Measurements from ENCODE around the gene MSI2.

Gene MSI2

DNA sequence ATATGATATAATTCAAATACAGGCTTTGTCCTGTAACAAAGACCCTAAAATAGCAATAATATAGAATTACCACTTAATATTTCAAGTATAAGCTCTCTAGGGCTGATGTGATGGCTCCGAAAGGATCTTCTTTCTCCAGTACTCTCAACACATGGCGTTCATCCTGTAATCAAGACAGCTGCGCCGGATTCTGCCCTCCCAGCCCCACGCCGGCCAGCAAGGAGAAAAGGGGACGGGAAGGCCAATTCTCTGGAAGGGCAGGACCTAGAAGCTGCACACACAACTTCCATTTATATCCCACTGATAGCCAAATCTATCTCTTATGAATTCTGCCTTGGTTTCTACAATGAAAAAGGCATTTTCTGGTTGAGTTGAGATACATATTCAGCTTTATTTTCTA is 456.8 kb downstream of the MSI2 start:
- peaks cover 0 to 3% of the 10 kb centered on the region in 2 experiments for H3K4me1 ChIP-seq (ENCODE audit: control insufficient read depth in 1 of 2, insufficient read depth in 2 of 2, low read length in 2 of 2)
- no peak overlapping the region for H3K14ac ChIP-seq (ENCODE audit: low read length)
- no peak overlapping the region for H3K23ac ChIP-seq (ENCODE audit: low read length)
- no peak overlapping the region for H2BK5ac ChIP-seq (ENCODE audit: low read depth, low read length, poor library complexity)
- H4K91ac ChIP-seq (ENCODE audit: low read depth, low read length): no peak overlapping the region
- no peaks in the 10 kb centered on the region for H3K79me1 ChIP-seq (ENCODE audit: low read length)
- no peak overlapping the region for H3K4me3 ChIP-seq (ENCODE audit: low read depth, low read length)
- H3K27me3 ChIP-seq (ENCODE audit: insufficient read depth, low read length): no peaks in the 10 kb centered on the region
- no peak overlapping the region for H4K12ac ChIP-seq (ENCODE audit: low read depth, low read length)
- H2AK5ac ChIP-seq (ENCODE audit: low read length): no peak overlapping the region
- H2BK12ac ChIP-seq (ENCODE audit: low read length): no peak overlapping the region
- DNase-seq: no peak
- H2BK120ac ChIP-seq (ENCODE audit: insufficient read depth, low read length, poor library complexity): no peak overlapping the region
- no peak overlapping the region for H3K4me2 ChIP-seq (ENCODE audit: low read length)
- no peak overlapping the region for H3K4ac ChIP-seq (ENCODE audit: low read depth, low read length)
- no peak overlapping the region for H2AFZ ChIP-seq (ENCODE audit: insufficient read depth, low read length, poor library complexity)
- WGBS (ENCODE audit: extremely low coverage, insufficient coverage, insufficient read length): no CpG with 5 or more reads among the region's 7 CpGs
- H3K18ac ChIP-seq (ENCODE audit: low read length): no peak overlapping the region
- no peak overlapping the region for H3K9ac ChIP-seq (ENCODE audit: low read length)
- no peaks in the 10 kb centered on the region for H3K36me3 ChIP-seq (ENCODE audit: control insufficient read depth in 1 of 2, insufficient read depth in 2 of 2, low read length in 2 of 2)
- H4K8ac ChIP-seq (ENCODE audit: low read depth, low read length): no peak overlapping the region
- no peak overlapping the region for H3K27ac ChIP-seq (ENCODE audit: low read depth, low read length)
- H3K9me3 ChIP-seq (ENCODE audit: insufficient read depth, low read depth, low read length): no peaks in the 10 kb centered on the region
- H3K79me2 ChIP-seq (ENCODE audit: control insufficient read depth, insufficient read depth, low read length, poor library complexity): no peaks in the 10 kb centered on the region

DNA sequence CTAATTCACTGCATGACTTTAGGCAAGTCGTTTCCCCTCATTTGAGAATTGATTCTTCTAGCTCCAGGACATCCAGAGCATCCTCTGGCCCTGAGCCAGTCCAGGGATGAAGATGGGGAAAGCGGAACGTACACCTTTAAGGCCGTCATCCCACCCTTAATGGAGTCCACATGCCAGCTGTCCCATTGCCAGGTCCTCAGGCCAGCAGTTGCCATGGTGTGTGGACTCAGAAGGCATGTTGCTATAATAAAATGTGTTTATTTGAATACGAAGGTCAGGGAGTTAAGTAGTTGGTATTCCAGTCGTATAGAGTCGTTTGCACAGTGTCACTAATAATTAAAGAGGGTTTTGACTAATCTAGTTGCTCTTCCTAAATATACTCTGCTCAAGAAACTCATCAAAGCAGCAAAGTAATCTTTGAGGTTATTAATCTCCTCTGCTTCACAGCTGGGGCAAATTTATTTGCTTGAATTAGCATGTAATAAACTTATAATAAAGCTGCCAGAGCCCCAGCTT is 458.4 kb downstream of the MSI2 start:
- no peak overlapping the region for H3K4ac ChIP-seq (ENCODE audit: low read depth, low read length)
- no peak overlapping the region for H3K9ac ChIP-seq (ENCODE audit: low read length)
- no peak overlapping the region for H3K4me3 ChIP-seq (ENCODE audit: low read depth, low read length)
- H3K9me3 ChIP-seq (ENCODE audit: insufficient read depth, low read depth, low read length): no peaks in the 10 kb centered on the region
- H3K23ac ChIP-seq (ENCODE audit: low read length): no peak overlapping the region
- no peaks in the 10 kb centered on the region for H3K4me1 ChIP-seq (ENCODE audit: control insufficient read depth in 1 of 2, insufficient read depth in 2 of 2, low read length in 2 of 2)
- no peaks in the 10 kb centered on the region for H3K36me3 ChIP-seq (ENCODE audit: control insufficient read depth in 1 of 2, insufficient read depth in 2 of 2, low read length in 2 of 2)
- H3K27ac ChIP-seq (ENCODE audit: low read depth, low read length): no peak overlapping the region
- no peak overlapping the region for H2BK5ac ChIP-seq (ENCODE audit: low read depth, low read length, poor library complexity)
- H3K18ac ChIP-seq (ENCODE audit: low read length): no peak overlapping the region
- DNase-seq: no peak
- no peak overlapping the region for H3K4me2 ChIP-seq (ENCODE audit: low read length)
- whole genome bisulfite sequencing (ENCODE audit: extremely low coverage, insufficient coverage, insufficient read length): no CpG with 5 or more reads among the region's 7 CpGs
- no peaks in the 10 kb centered on the region for H3K79me1 ChIP-seq (ENCODE audit: low read length)
- H4K8ac ChIP-seq (ENCODE audit: low read depth, low read length): no peak overlapping the region
- H3K27me3 ChIP-seq (ENCODE audit: insufficient read depth, low read length): no peaks in the 10 kb centered on the region
- no peak overlapping the region for H2BK120ac ChIP-seq (ENCODE audit: insufficient read depth, low read length, poor library complexity)
- H2BK12ac ChIP-seq (ENCODE audit: low read length): no peak overlapping the region
- no peak overlapping the region for H2AK5ac ChIP-seq (ENCODE audit: low read length)
- H4K12ac ChIP-seq (ENCODE audit: low read depth, low read length): no peak overlapping the region
- H2AFZ ChIP-seq (ENCODE audit: insufficient read depth, low read length, poor library complexity): no peak overlapping the region
- no peaks in the 10 kb centered on the region for H3K79me2 ChIP-seq (ENCODE audit: control insufficient read depth, insufficient read depth, low read length, poor library complexity)
- H3K14ac ChIP-seq (ENCODE audit: low read length): no peak overlapping the region
- H4K91ac ChIP-seq (ENCODE audit: low read depth, low read length): no peak overlapping the region

DNA sequence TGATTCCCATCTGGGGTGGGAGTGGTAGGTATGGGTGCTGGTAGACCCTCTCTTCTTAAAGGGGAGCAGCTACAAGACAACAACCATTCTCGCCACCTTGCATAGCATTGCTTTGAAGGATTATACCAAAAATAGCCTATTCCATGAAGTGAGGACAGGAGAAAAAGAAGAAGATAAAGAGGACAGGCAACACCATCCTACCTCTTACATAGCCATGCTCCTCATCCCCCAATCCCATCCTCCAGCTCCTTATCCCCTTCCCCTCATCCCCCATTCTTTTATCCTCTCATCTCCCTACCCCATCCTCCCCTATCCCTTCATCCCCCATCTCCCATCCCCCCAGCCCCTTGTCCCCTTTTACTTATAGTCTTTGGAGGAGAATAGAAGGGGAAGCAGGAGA is 459.7 kb downstream of the MSI2 start:
- Histone ChIP-seq H3K9me3 (ENCODE audit: insufficient read depth, low read depth, low read length) (no peaks in the 10 kb centered on the region), H2AFZ (ENCODE audit: insufficient read depth, low read length, poor library complexity) (no peak overlapping the region), H2AK5ac (ENCODE audit: low read length) (no peak overlapping the region), H4K8ac (ENCODE audit: low read depth, low read length) (no peak overlapping the region), H2BK12ac (ENCODE audit: low read length) (no peak overlapping the region), H3K4ac (ENCODE audit: low read depth, low read length) (no peak overlapping the region), H3K79me1 (ENCODE audit: low read length) (no peaks in the 10 kb centered on the region), H3K79me2 (ENCODE audit: control insufficient read depth, insufficient read depth, low read length, poor library complexity) (no peaks in the 10 kb centered on the region), H3K18ac (ENCODE audit: low read length) (no peak overlapping the region), H4K12ac (ENCODE audit: low read depth, low read length) (no peak overlapping the region), H2BK120ac (ENCODE audit: insufficient read depth, low read length, poor library complexity) (no peak overlapping the region), H3K14ac (ENCODE audit: low read length) (no peak overlapping the region), H3K23ac (ENCODE audit: low read length) (no peak overlapping the region), H3K4me1 (ENCODE audit: control insufficient read depth in 1 of 2, insufficient read depth in 2 of 2, low read length in 2 of 2) (no peaks in the 10 kb centered on the region), H3K9ac (ENCODE audit: low read length) (no peak overlapping the region), H2BK5ac (ENCODE audit: low read depth, low read length, poor library complexity) (no peak overlapping the region), H3K27ac (ENCODE audit: low read depth, low read length) (no peak overlapping the region), H3K4me2 (ENCODE audit: low read length) (no peak overlapping the region), H3K27me3 (ENCODE audit: insufficient read depth, low read length) (no peaks in the 10 kb centered on the region), H4K91ac (ENCODE audit: low read depth, low read length) (no peak overlapping the region), H3K4me3 (ENCODE audit: low read depth, low read length) (no peak overlapping the region), H3K36me3 (ENCODE audit: control insufficient read depth in 1 of 2, insufficient read depth in 2 of 2, low read length in 2 of 2) (no peaks in the 10 kb centered on the region)
- WGBS (ENCODE audit: extremely low coverage, insufficient coverage, insufficient read length): no CpG with 5 or more reads among the region's 1 CpG
- DNase-seq: no peak

DNA sequence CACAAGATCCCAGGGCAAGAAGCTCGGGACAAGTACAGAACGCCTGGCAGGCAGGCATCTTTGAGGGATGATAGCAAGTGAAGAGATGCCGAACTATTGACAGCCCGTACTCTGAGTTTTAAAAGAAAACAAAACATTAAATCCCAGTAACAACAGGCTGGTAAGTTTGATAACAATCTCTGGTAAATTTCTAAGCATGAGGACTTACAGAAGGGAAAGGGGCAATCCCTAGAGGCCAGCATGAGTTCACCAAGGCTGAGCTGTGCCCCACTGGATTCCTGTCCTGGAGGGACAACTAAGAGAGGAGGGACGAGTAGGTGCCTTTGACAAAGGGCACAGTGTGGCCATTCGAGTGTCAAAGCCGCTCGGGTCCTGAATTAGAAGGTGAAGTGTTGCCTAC is 462.6 kb downstream of the MSI2 start:
- no peak overlapping the region for H3K9ac ChIP-seq (ENCODE audit: low read length)
- no peak overlapping the region for H2BK120ac ChIP-seq (ENCODE audit: insufficient read depth, low read length, poor library complexity)
- H3K27me3 ChIP-seq (ENCODE audit: insufficient read depth, low read length): no peaks in the 10 kb centered on the region
- H3K4me1 ChIP-seq (ENCODE audit: control insufficient read depth in 1 of 2, insufficient read depth in 2 of 2, low read length in 2 of 2): peaks cover 3 to 6% of the 10 kb centered on the region in 2 experiments
- no peak overlapping the region for H3K4me3 ChIP-seq (ENCODE audit: low read depth, low read length)
- no peak overlapping the region for H3K18ac ChIP-seq (ENCODE audit: low read length)
- H3K23ac ChIP-seq (ENCODE audit: low read length): no peak overlapping the region
- no peak for DNase-seq
- no peak overlapping the region for H3K27ac ChIP-seq (ENCODE audit: low read depth, low read length)
- no peak overlapping the region for H4K12ac ChIP-seq (ENCODE audit: low read depth, low read length)
- H3K36me3 ChIP-seq (ENCODE audit: control insufficient read depth in 1 of 2, insufficient read depth in 2 of 2, low read length in 2 of 2): no peaks in the 10 kb centered on the region
- H2AK5ac ChIP-seq (ENCODE audit: low read length): no peak overlapping the region
- no peaks in the 10 kb centered on the region for H3K79me2 ChIP-seq (ENCODE audit: control insufficient read depth, insufficient read depth, low read length, poor library complexity)
- no peak overlapping the region for H4K8ac ChIP-seq (ENCODE audit: low read depth, low read length)
- H3K79me1 ChIP-seq (ENCODE audit: low read length): no peaks in the 10 kb centered on the region
- no peak overlapping the region for H4K91ac ChIP-seq (ENCODE audit: low read depth, low read length)
- no peak overlapping the region for H3K14ac ChIP-seq (ENCODE audit: low read length)
- H2AFZ ChIP-seq (ENCODE audit: insufficient read depth, low read length, poor library complexity): no peak overlapping the region
- H2BK5ac ChIP-seq (ENCODE audit: low read depth, low read length, poor library complexity): no peak overlapping the region
- H3K9me3 ChIP-seq (ENCODE audit: insufficient read depth, low read depth, low read length): no peaks in the 10 kb centered on the region
- no peak overlapping the region for H3K4ac ChIP-seq (ENCODE audit: low read depth, low read length)
- H3K4me2 ChIP-seq (ENCODE audit: low read length): no peak overlapping the region
- WGBS (ENCODE audit: extremely low coverage, insufficient coverage, insufficient read length): no CpG with 5 or more reads among the region's 8 CpGs
- H2BK12ac ChIP-seq (ENCODE audit: low read length): no peak overlapping the region
